NCI-H128 (cell line): ENCODE data around the gene SH2D3C.
"Not testable (repeated sequence)": the region's sequence is repeated elsewhere in the genome, so short reads cannot be mapped to it uniquely, and the experiment has no call there.

Experiments
- DNase-seq: peaks from one replicate; lab custom pipeline; 2025; ENCODE audit not compliant: unreplicated experiment; lab: John Stamatoyannopoulos, UW

Gene SH2D3C

DNA sequence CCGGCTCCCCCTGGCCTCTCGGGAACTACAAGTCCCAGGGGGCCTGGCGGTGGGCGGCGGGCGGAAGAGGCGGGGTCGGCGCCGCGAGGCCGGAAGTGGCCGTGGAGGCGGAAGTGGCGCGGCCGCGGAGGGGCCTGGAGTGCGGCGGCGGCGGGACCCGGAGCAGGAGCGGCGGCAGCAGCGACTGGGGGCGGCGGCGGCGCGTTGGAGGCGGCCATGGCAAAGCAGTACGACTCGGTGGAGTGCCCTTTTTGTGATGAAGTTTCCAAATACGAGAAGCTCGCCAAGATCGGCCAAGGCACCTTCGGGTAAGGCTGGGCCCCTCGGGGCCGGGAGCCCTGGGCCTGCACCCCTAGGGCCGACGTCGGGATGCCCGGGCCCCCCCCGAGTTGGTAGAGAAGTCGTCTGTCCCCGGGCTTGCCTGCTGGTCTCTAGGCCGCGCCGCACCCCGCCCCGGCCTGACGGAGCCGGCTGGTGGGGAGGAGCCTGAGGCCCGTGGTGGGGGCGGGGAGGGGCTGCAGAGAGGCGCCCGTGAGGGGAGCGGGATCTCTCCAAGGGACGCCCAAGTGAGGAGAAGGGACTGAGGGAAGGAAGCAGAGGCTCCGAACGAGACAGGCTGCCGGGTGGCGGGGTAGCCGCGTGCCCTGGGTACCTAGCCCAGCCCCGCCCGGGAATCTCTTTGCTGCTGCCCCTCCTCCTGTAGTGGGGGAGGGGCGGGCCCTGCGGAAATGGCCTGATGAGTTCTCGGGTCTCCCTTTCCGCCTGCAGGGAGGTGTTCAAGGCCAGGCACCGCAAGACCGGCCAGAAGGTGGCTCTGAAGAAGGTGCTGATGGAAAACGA, 7.7 kb upstream of the SH2D3C start, which contains the start of gene CDK9:
CDK9 (plus strand) TSS at position 102 of the 840 bp plus-strand sequence; CDS start at position 217, 115 bp downstream.
- DNase-seq, result peak; percentile 82

DNA sequence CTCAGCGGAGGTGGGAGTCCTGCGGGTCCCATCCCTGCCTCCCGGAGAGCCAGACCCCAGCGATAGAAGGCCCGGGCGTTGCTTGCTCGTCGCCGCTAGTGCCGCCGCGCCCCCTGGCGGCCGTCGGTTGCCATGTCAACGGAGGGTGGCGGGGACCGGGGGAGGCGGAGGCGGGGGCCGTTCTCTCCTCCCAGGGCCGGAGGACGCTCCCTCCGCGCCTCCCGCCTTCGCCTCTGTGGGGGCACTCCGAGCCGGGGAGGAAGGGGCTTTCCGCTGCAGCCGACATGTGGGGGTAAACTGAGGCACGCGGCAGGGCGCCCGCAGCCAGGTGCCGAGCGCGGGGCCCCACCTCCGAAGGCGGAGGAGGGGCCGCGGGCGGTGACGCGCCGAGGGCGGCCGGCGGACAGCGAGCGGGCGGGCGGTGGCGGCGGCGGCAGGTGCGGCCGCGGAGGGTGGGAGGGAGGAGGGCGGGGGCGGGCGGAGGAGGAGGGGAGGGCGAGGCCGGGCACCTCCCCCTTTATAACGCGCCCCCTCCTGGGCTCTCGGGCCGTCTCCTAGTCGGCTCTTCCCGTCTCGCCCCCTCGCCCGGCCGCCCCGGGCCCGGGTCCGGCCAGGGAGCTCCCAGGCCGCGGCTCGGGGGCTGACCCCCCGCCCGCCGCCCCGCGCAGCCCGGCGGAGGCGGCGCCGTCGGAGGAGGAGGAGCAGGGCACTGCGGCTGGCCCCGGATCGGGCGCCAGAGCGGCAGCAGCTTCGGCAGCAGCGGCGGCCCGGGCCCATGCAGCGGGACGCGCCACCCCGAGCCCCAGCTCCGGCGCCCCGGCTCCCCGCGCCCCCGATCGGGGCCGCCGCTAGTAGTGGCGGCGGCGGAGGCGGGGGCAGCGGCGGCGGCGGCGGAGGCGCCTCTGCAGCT, 6.8 kb upstream of the SH2D3C start:
- DNase-seq, result peak; percentile 57

DNA sequence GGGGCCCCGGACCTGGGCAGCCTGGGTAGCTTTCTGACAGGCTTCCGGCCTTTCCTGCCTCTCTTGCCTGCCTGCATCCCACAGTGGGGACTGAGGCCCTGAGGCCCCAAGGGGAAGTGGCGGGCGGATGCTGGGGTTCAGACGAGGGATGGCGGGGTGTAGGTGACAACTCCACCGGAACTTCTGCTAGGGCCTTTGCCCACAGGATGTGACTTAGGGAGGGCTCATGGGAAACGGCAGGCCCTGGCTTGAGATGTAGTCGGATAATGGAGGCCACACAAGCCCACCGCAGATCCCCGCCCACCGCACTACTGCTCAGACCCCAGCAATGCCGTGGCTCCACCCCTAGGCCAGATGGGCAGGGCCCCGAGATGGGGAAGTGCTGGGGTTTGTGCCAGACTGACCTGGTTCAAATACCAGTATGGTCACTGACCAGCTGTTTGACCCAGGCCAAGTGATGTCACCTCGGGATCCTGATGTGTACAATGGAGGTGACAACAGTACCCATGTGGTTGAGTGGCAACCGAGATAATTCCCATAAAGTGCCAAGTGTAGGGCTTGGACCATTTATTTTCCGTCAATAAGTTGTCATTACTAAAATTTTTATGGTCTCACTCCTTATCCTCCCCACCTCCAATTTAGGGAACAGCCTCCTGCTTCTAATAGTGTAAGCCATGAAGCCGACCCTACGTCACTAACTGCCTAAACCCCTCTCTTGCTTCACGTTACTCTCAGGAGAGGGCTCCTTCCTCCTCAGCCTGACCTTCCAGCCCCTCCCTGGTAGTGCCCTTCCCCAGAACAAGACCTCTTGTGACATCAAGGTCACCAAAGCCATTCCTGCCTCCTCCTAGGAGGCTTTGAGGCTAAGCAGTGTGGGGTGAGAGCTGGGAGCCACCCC, 4.9 kb upstream of the SH2D3C start:
- no peak for DNase-seq

DNA sequence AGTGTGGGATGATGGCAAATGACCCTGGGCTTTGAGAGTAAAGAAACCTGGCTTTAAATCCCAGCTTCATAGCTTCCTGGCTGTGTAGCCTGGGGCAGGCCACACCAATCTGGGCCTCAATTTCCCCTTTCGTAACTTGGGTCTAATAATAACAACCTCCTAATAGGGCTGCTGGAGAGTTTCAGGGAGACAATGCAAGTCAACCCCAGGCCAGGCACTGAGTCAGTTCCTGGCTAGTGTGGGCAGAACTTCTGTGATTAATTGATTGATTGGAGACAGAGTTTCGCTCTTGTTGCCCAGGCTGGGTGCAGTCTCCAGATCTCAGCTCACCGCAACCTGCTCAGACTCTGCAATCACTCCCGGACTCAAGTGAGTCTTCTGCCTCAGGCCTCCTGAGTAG, 3.3 kb upstream of the SH2D3C start:
- DNase-seq, result no peak

DNA sequence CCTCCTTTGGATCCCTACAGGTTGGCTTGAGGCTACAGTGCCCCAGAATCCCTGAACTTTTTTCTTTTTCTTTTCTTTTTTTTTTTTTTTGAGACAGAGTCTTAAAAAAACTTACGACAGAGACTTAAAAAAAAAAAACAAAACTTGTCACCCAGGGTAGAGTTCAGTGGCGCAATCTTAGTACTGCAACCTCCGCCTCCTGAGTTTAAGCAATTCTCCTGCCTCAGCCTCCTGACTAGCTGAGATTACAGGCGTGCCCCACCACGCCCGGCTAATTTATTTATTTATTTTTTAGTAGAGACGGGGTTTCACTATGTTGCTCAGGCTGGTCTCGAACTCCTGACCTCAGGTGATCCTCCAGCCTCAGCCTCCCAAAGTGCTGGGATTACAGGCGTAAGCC, 2.4 kb upstream of the SH2D3C start:
- DNase-seq, result not testable (repeated sequence)

DNA sequence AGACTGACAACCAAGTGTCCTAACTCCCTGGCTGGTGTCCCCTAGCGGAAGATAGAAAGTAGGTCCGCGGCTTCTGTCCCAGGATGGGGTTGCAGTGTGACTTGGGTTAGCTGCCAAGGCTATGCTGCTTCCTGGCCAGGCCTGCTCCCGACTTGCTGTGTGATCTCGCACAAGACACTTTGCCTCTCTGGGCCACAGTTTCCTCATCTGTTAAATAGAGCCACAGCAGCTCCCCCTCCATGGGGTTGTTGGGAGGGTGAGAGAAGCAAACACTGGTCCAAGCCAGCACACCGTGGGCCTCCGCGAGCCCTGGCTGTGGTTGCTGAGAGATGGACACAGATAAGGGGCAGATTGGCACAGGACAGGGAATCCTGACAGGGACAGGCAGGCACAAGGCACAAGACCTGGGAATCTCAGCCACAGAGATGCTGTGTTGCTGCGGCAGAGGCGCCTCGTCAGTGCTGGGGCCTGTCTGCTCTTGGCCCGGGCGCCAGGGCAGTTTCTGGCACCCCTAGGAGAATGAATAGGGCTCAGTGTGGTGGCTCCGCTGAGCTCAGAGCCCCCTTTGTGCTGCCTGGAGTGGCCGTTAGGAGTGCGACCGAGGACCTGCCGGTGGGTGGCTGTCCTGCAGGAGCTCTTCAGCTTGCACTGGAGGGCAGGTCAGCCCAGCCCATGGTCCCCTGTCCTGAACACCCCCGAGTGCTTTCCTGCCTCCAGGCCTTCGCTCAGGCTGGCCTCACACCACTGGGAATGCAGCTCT, 1.8 kb upstream of the SH2D3C start:
- no peak for DNase-seq

DNA sequence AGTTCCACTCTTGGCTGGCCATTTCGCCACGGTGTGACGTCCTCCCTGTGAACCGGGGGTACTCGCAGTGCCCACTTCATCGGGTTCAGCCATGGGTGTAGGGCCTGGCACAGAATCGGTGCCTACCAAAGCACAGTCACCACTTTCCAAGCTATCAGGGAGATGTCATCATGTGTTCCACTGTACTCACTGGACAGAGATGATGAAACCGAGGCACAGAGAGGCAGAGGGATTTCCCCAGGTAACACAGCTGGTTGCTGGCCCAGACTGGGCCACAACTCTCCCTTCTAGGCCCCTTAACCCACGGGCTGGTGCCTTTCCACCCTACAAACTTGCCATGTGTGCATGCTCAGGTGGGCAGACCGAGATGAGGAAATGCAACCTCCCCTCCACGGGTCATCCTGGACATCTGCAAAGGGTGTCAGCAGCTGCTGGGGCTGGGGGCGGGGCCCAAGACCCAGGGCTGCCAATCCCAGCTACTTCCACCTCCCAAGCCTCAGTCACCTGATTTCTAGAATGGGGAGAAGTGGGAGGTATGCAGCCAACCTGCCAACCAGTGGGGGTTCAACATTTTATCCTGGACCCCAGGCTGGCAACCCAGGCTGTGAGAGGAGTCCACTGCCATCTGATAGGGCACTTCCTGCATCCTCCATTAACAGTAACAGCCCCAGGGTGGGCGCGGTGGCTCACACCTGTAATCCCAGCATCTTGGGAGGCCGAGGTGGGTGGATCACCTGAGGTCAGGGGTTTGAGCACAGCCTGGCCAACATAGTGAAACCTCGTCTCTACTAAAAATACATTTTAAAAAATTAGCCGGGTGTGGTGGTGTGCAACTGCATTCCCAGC, 893 bp upstream of the SH2D3C start:
- DNase-seq, result no peak

DNA sequence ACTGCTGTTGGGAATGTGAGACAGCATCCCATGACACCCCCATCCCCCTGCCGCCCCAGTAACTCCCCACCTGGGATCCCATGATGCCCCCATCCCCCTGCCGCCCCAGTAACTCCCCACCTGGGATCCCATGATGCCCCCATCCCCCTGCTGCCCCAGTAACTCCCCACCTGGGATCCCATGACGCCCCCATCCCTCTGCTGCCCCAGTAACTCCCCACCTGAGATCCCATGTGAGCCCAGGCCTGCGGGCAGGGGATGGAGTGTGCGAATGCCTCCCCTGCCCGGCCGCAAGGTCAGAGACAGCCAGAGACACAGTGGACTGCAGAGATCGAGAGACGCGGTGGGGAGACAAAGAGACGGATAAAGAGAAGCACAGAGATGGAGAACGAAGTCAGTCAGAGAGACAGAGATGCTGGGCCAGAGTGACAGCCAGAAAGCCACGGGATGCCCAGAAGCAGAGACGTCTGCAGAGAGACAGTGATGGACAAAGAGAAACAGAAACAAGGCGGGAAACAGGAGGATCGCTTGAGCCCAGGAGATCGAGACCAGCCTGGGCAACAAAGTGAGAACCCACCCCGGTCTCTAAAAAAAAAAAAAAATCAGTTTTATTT, 992 bp downstream of the SH2D3C start:
- no peak for DNase-seq

DNA sequence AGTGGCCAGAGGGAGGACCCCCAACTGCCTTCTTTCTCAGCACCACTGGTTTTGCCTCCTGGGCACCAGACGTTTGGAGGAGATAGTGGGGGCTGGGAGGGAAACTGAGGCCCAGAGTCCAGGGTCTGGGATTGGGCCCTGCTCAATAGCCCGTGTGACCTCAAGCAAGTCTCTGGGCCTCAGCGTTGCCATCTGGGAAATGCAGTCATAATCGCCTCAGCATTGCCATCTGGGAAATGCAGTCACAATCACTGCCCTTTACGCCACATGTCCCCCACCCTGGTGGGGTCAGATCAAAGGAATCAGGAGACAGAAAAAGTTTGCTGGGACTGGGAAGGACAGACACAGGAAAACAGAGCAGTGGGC, 1.6 kb downstream of the SH2D3C start:
- no peak for DNase-seq

DNA sequence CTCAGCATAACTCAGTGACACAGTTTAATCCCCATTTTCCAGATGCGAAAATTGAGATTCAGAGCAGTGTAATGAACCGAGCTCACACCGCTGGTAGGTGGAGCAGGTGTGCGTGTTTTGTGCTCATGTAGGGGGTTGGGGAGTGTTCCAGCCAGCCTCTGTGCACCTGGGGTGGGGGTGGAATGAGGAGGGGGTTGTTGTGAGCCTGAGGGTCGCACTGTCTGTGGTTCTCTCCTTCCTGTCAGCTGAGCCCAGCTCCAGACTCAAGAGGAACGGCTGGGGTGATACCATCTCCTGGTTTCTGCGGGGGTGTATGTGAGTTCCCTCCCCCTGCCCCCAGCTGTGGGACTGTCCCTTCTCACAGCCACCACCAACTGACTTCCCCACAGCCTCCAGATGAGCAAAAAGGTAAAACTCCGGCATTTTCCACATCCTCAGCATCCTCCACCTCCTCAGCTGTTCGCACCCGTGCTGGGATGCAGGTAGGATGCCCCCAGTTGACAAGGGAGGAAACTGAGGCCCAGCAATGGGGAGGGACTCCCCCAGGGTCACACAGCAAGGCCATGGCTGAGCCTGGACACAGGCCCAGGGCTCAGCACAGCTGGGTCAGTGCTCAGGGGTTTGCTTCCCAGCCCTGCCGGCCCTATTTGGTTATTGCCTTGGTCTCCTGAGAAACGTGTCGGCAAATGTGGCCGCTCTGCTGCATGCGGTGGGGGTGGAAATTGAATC, 2.1 kb downstream of the SH2D3C start:
- no peak for DNase-seq

DNA sequence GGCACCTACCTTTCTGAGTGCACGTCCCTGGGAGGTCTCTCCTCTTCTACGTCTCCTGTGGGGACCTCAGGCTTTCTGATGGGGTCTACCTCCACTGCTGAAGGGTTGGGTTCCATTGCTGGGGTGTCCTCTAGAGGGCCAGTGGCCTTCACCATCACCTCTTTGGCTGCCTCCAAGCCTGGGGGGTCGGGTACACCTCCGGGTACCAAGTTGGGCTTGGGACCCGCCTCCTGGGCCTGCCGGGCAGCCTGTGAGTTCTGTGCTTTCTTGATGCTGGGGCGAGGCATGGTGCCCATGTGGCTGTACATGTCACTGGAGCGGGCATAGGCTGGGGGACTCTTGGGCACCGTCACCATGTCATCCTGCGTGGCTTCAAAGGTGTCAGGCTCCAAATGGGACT, 4.5 kb downstream of the SH2D3C start:
- DNase-seq, result no peak

DNA sequence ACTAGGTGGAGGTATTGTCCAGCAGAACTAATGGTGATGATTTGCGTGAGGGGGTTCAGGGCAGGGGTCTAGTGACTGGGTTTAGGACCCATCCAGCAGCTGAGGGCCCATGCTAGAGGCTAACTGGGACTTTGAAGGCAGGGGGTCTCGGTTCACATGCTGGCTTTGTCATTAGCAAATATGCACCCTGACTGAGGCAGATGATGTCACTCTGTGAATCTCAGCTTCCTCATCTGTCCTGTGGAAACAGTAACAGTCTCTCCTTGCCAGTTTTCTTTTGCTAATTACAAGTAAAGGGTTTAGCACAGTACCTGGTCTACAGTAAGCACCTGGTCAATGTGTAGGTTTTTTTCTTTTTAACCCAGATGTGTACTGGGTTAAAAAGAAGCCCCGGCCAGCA, 5.2 kb downstream of the SH2D3C start:
- DNase-seq, result no peak

DNA sequence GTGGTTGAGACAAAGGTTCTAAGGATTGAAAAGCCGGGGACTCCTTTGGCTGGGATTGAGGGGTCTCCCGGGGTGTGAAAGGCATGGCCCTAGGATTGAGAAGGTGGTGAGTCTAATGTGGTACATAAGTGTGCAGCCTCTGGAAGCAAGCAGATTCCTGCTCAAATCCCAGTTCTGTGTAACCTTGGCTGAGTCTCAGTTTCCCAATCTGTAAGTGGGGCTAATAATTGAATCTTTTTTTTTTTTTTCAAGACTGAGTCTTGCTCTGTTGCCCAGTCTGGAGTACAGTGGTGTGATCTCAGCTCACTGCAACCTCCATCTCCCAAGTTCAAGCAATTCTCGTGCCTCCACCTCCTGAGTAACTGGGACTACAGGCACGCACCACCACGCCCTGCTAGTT, 5.9 kb downstream of the SH2D3C start:
- no peak for DNase-seq

DNA sequence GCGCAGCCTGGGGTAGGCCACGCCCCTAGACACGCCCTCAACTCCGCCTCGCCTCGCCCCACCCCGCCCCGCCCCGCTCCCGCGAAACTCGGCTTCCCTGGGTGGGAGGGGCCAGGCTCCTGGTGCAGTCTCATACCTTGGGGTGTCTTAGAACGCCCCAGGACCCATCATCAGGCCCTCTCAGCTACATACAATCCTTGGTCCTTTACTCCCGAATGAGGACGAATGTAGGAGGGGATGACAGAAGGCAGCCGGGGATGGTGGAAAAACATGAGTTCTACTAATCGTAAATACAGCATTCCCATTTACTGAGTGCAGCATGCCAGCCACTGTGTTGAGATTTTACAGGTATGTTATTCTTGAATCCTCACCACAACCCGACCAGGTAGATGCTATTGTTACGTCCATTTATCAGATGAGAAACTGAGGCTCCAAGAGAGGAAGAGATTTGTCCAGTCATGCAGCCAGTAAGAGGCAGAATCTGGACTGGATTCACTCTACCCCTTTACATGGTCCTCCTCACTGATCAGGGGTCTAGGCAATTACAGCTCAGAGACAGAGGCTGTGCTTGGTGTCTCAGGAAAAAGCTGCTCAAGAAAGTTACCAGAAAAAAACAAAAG, 6.8 kb downstream of the SH2D3C start:
- no peak for DNase-seq

DNA sequence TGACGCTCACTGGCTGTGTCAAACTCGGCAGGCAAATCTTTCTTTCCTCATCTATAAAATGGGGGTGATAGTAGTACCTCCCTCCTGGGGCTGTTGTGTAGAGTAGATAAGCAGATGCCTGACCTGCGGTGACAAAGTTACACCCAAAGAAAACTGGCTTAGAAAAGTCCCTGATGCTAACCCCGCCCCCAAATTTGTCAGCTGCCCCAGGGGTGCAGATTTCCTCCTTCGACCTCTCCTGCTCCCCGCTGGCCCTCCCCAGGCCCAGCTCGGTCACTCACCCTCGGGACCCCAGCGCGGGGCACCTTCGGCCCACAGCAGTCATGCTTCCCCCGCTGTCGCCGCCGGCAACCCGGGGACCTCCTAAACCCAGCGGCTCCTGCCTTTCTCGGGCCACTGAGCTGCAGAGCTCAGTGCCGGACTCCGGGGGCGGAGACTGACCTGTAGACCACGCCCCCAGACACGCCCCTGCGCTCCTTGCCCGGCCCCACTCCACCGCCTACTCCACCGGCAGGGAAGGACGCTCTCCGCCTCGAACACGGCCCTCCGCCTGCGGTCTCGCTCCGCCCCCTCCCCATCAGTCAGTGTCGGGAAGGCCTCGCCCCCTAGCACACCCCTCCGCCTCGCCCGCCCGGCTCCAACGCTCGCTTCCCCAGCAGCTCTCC, 7.4 kb downstream of the SH2D3C start:
- DNase-seq, result peak; percentile 97

DNA sequence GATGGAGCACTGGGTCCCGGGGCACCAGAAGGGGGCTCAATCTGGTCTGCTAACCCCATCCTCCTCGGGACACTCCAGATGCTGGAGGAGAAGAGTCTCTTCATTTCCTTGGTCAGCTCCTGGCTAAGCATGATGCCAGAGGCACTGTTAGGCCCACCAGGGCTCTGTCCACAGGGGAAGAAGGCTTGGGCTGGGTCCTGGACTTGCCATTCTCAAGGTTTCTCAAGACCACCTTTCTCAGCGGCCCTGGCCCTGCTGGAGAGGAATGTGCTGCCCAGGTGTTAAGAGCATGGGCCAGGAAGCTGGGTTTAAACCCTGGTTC, 7.9 kb downstream of the SH2D3C start:
- no peak for DNase-seq

DNA sequence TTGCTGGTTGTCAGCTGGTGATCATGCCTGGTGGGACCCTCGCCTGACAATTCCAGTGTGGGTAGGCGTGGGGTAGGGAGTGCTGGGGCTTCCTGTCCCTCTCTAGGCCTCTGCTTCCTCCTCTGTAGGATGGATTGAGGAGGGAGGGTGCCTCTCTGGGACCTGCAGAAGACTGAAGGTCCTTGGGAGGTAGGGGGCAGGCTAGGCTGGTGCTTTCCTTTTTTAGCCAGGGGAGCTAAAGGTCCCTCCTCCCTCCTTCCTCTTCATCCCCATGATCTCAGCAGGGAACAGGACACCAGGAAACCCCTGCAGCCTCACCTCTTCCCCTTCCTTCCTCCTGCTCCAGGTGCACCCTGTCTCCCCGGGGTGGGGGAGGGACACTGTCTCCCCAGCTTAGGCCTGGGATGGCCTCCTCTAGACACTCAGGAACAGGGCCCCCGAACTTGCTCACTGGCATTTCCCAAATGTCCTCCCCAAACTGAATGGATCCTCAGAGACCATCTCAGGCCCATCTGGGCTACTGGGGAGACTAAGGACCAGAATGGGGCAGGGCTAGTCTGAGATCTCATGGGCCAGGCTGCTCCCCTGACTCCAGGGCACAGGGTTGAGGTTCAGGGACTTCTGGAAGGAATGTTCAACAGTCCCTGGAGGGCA, 8.4 kb downstream of the SH2D3C start:
- DNase-seq, result no peak
